Endodermal cell (in vitro differentiated cells): ENCODE measurements around the gene PWWP2B. TPM values are rescaled to one million over a fixed set of nuclear protein-coding genes. Genes with fewer than 3 reads are reported as not detected.

Experiments used
- DNase-seq: peaks from one replicate; pipeline ENCODE4 v3.0.0-alpha.2; 2017
- H3K27ac ChIP-seq: 2 replicates; pipeline ENCODE4 v1.5.1; 2013; ENCODE audit warnings: mild to moderate bottlenecking, low read depth, low read length, moderate library complexity
- H3K27me3 ChIP-seq: 2 replicates; pipeline ENCODE4 v1.6.1; 2013; ENCODE audit warnings: mild to moderate bottlenecking, low read length, moderate library complexity; ENCODE audit not compliant: insufficient read depth, control insufficient read depth, poor library complexity, severe bottlenecking
- H3K36me3 ChIP-seq: 2 replicates; pipeline ENCODE4 v1.7.0; 2013; ENCODE audit warnings: mild to moderate bottlenecking, low read length, moderate library complexity; ENCODE audit not compliant: control insufficient read depth, insufficient read depth
- H3K4me1 ChIP-seq: one replicate; pipeline ENCODE4 v1.7.0; 2013; ENCODE audit warnings: low read length; ENCODE audit not compliant: control insufficient read depth, insufficient read depth
- H3K4me3 ChIP-seq: 2 replicates; pipeline ENCODE4 v1.5.1; 2013; ENCODE audit warnings: mild to moderate bottlenecking, low read length, moderate library complexity
- H3K9ac ChIP-seq: 2 replicates; pipeline ENCODE4 v1.6.1; 2013; ENCODE audit warnings: mild to moderate bottlenecking, low read length, moderate library complexity; ENCODE audit not compliant: poor library complexity, severe bottlenecking; ENCODE audit errors: extremely low read depth
- H3K9me3 ChIP-seq: 2 replicates; pipeline ENCODE4 v1.6.1; 2013; ENCODE audit warnings: mild to moderate bottlenecking, low read length, moderate library complexity; ENCODE audit not compliant: control insufficient read depth
- H3K27ac Mint-ChIP-seq: 2 replicates; pipeline ENCODE4 v1.8.0; 2020; ENCODE audit warnings: mixed read lengths
- H3K27me3 Mint-ChIP-seq: 2 replicates; pipeline ENCODE4 v1.8.0; 2021; ENCODE audit warnings: mild to moderate bottlenecking, mixed read lengths; ENCODE audit not compliant: insufficient read depth
- H3K36me3 Mint-ChIP-seq: 2 replicates; pipeline ENCODE4 v1.8.0; 2020; ENCODE audit warnings: low read depth, mixed read lengths
- H3K4me1 Mint-ChIP-seq: 2 replicates; pipeline ENCODE4 v1.8.0; 2020; ENCODE audit warnings: mixed read lengths
- H3K4me3 Mint-ChIP-seq: 2 replicates; pipeline ENCODE4 v1.8.0; 2020; ENCODE audit warnings: mild to moderate bottlenecking, moderate library complexity, mixed read lengths
- H3K9me3 Mint-ChIP-seq: 2 replicates; pipeline ENCODE4 v1.8.0; 2020; ENCODE audit warnings: mild to moderate bottlenecking, mixed read lengths
- CTCF ChIP-seq: fragments of 200-600 bp; sonication (generic); conservative IDR thresholded peaks from 2 replicates; pipeline ENCODE4 v1.5.0; 2021; ENCODE audit warnings: antibody characterized with exemption, mild to moderate bottlenecking
- WGBS, 2 experiments: methylation state at CpG; one replicate each; pipeline versions ENCODE4 v1.1.5 to v1.1.7; 2013; ENCODE audit warnings: missing lambda C conversion rate in 2 of 2, mixed read lengths in 1 of 2; ENCODE audit not compliant: insufficient coverage in 1 of 2, insufficient read length in 1 of 2; 5-methylcytosine and 5-hydroxymethylcytosine counted together
- total RNA-seq, 2 donors: library from RNA; stranded (reverse); fragmentation: NEBNext Ultra II Directional in 1 of 2; extraction: Animal tissue kit (Norgen Biotek cat#: 25700) in 1 of 2; gene quantifications; 2 replicates in 1 of 2; 3 replicates in 1 of 2; pipeline ENCODE4 v1.2.1, GENCODE V29; 2021

The PWWP2B gene
- total RNA-seq, 2 donors from 2014 or later = 11.4 to 13.9 TPM

DNA sequence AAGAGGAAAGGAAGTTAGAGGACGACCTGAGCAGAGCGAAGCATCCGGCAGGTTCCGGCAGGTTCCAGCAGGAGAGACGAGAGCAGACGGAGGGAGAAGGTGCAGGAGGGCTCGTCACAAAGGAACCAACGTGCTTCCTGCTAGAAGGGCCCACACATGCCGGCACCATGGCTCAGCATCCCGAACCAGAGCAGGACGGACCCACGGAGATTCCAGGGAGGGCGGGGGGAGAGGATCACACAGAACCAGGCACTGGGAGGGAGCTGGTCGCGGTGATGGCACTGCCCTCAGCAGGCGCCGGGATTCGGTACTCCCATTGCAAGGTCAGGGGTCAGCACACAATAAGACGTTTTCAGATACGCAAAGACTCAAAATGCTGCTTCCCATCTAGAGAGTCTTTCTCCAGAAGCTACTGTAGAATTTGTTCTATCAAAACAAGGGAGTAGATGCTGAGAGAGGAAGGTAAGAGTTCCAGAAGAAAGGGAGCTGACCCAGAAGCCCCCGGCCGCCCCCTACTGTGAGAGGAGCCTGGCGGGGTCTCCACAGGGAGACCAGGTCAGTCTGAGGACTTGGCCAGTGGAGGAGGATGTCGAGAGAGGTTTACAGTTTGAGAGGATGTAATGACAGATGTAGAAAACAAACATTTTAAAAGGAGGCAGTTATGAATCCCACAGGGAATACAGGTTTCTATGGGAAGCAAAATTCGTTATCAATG lies 23.6 kb upstream of the PWWP2B start:
- H3K4me1 ChIP-seq = no peaks in the 10 kb centered on the region
- H3K9me3 ChIP-seq = no peaks in the 10 kb centered on the region
- H3K4me3 ChIP-seq = no peak overlapping the region
- peak overlapping the region; percentile 19 for H3K27ac Mint-ChIP-seq
- no peaks in the 10 kb centered on the region for H3K36me3 ChIP-seq
- no peaks in the 10 kb centered on the region for H3K27me3 ChIP-seq
- no peak for DNase-seq
- no peaks in the 10 kb centered on the region for H3K27me3 Mint-ChIP-seq
- no peak overlapping the region for H3K4me3 Mint-ChIP-seq
- peaks cover 1% of the 10 kb centered on the region for H3K9me3 Mint-ChIP-seq
- H3K27ac ChIP-seq = no peak overlapping the region
- TF ChIP-seq CTCF = no peak
- H3K9ac ChIP-seq = no peak overlapping the region
- WGBS, 2 experiments = 90 to 94% methylated on average over 22 to 25 of the region's 25 CpGs
- no peaks in the 10 kb centered on the region for H3K36me3 Mint-ChIP-seq
- H3K4me1 Mint-ChIP-seq = peaks cover 3% of the 10 kb centered on the region

GRCh38 chr10:132374176-132374575 lies 22.8 kb upstream of the PWWP2B start:
- Mint-ChIP-seq H3K27me3 (peaks cover under 1% of the 10 kb centered on the region), H3K36me3 (peaks cover under 1% of the 10 kb centered on the region), H3K27ac (no peak overlapping the region), H3K9me3 (peaks cover 2% of the 10 kb centered on the region), H3K4me3 (no peak overlapping the region), H3K4me1 (peaks cover 3% of the 10 kb centered on the region)
- no peak for TF ChIP-seq CTCF
- no peak overlapping the region for H3K9ac ChIP-seq
- H3K27ac ChIP-seq = no peak overlapping the region
- no peaks in the 10 kb centered on the region for H3K36me3 ChIP-seq
- 76 to 85% methylated on average over 3 to 8 of the region's 8 CpGs for WGBS, 2 experiments
- no peak for DNase-seq
- H3K4me3 ChIP-seq = no peak overlapping the region
- no peaks in the 10 kb centered on the region for H3K27me3 ChIP-seq
- H3K9me3 ChIP-seq = no peaks in the 10 kb centered on the region
- no peaks in the 10 kb centered on the region for H3K4me1 ChIP-seq

DNA sequence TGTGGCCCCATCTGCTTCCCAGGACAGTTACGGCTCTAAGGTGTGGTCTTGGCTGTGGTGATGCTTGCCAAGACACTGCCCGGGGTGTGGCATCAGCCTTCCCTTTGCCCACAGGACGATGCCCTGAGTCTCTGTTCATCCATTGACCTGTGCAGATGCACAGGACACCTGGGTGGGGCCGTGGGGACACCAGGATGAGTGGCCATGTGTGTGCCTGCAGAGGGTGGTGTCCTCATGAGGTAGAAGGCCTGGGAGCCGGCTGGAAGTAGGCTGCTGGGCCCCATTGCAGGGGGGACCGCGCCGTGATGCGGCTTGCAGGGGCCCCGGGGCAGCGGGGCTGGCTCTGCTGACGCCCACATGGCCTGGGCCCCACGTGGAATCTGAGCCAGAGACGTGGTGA lies 22.4 kb upstream of the PWWP2B start:
- 89 to 100% methylated on average over 3 to 14 of the region's 14 CpGs for WGBS, 2 experiments
- no peak overlapping the region for H3K27ac ChIP-seq
- H3K27me3 ChIP-seq = no peaks in the 10 kb centered on the region
- H3K9me3 ChIP-seq = no peaks in the 10 kb centered on the region
- no peak overlapping the region for H3K9ac ChIP-seq
- H3K27me3 Mint-ChIP-seq = peaks cover 3% of the 10 kb centered on the region
- TF ChIP-seq CTCF = no peak
- H3K27ac Mint-ChIP-seq = no peak overlapping the region
- no peak for DNase-seq
- peaks cover 4% of the 10 kb centered on the region for H3K9me3 Mint-ChIP-seq
- H3K4me3 Mint-ChIP-seq = no peak overlapping the region
- H3K4me1 ChIP-seq = no peaks in the 10 kb centered on the region
- no peak overlapping the region for H3K4me3 ChIP-seq
- no peaks in the 10 kb centered on the region for H3K36me3 ChIP-seq
- peaks cover 3% of the 10 kb centered on the region for H3K4me1 Mint-ChIP-seq
- H3K36me3 Mint-ChIP-seq = peaks cover 2% of the 10 kb centered on the region
